GM18507 (cell line): ENCODE data around the gene P2RY11.
A peak's percentile ranks its signal among the peaks of the same experiment; 100 is the strongest.

Experiments used
- DNase-seq: peaks from one replicate; pipeline ENCODE4 v3.0.0; 2011; ENCODE audit warnings: low read depth; ENCODE audit not compliant: insufficient read length; ENCODE audit errors: extremely low spot score
- FAIRE-seq: peaks from 2 replicates; lab custom pipeline; 2011; peaks lifted over from hg19 to GRCh38; lab: Jason Lieb, UNC

P2RY11 gene

GRCh38 chr19:10111405-10111811, at the start of gene P2RY11:
Gene P2RY11, plus strand, starts transcription at chr19:10111693. Its CDS starts 29 bp downstream, at chr19:10111722.
- peak; percentile 88 for FAIRE-seq
- DNase-seq, result no peak

GRCh38 chr19:10061717-10062310, 49.7 kb upstream of the P2RY11 start:
- FAIRE-seq (no peak), DNase-seq (no peak)

- FAIRE-seq (no peak), DNase-seq (no peak)
Observed at GRCh38 chr19:10068205-10068604, 43.3 kb upstream of the P2RY11 start.

GRCh38 chr19:10069046-10069445, 42.4 kb upstream of the P2RY11 start:
- FAIRE-seq, result no peak

GRCh38 chr19:10070730-10071446, 40.6 kb upstream of the P2RY11 start:
- DNase-seq, result no peak
- no peak for FAIRE-seq

More at GRCh38 chr19:10069046-10069445, 42.4 kb upstream of the P2RY11 start:
- DNase-seq, result no peak

DNA sequence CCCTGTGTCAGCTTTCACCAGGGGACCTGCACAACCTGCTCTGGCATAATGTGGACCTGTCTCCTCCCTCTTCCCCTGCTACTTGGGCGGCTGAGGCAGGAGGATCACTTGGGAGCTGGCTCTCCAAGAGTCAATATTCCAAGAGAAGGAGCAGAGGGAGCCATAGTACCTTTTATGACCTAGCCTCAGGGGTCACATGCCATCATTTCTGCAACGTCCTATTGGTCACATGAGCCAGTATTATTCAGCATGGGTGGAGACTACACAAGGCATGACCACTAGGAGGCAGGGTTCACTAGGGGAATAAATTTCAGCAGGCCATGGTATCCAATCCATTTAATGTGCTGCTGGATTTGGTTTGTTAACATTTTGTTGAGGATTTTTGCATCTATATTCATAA, 37.3 kb upstream of the P2RY11 start:
- peak; percentile 58 for FAIRE-seq
- no peak for DNase-seq

- DNase-seq (no peak), FAIRE-seq (no peak)
Observed at GRCh38 chr19:10076535-10076934, 35.0 kb upstream of the P2RY11 start.

- DNase-seq, result no peak
Observed at GRCh38 chr19:10078329-10078728, 33.2 kb upstream of the P2RY11 start.

GRCh38 chr19:10079031-10079453, 32.5 kb upstream of the P2RY11 start:
- FAIRE-seq, result no peak

More at GRCh38 chr19:10078329-10078728, 33.2 kb upstream of the P2RY11 start:
- no peak for FAIRE-seq

DNA sequence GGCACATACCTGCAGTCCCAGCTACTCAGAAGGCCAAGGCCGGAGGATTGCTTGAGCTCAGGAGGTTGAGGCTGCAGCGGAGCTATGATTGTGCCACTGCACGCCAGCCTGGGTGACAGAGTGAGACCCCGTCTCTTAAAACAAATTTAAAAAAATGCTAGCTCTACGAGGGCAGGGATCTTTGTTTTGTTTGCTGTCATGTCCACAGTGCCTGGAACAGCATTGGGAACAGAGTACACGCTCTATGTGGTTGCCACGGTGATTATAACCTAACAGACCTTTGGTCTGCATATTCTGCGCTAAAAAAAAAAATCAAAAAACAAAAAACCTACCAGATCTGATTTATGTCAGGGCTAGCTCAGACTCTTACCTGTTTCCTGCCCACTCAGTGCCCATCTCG, 27.6 kb upstream of the P2RY11 start:
- DNase-seq (no peak), FAIRE-seq (no peak)

More at GRCh38 chr19:10079031-10079453, 32.5 kb upstream of the P2RY11 start:
- DNase-seq, result no peak

- DNase-seq (no peak), FAIRE-seq (no peak)
Observed at GRCh38 chr19:10084803-10085202, 26.7 kb upstream of the P2RY11 start.

DNA sequence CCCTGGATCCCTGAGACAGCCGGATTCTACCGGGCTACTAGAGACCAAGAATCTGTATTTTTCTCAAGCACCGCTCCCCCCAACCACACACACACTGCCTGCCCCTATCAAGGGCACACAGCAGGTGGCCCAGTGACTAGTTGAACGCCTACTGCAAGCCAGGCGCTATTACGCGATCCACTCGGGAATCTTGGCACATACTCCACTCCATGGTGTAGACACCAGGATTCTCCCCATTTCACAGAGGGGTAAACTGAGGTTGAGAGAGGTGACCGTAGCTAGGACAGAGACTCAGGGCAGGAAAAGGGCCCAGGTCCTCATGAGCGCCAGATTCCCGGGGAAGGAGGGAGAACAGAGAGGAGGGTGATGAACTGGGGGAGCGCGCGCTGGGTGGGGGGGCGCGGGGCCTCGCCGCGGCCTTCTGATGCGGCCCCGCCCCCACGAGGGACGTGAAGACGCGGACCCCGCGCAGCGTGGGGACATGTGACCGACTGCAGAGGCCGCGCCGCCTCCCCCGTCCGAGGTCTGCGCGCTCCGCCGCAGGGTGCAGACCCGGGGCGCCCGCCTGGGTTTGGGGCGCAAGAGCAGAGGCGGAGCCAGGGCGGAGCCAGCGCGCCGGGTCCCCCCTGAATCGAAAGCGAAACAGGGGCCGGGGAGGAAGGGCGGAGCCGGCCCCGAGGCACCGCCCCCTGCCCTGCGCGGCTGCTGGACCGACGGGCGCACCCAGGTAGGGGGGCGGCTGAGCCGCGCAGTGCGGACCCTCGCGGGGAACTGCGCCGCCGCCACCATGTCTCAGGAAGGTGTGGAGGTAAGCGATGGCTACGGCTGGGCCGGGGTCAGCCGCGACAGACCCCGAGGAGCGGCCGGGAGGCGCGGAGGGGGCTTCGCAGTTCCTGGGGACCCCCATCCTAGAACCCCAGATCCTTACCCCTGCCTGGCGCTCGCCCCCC, 25.6 kb upstream of the P2RY11 start, which contains the start of gene SHFL:
Gene SHFL (plus strand): TSS at position 677 of the 950 bp plus-strand sequence. CDS start 111 bp downstream, at position 788.
- DNase-seq (peak; percentile 77), FAIRE-seq (peak; percentile 92)

DNA sequence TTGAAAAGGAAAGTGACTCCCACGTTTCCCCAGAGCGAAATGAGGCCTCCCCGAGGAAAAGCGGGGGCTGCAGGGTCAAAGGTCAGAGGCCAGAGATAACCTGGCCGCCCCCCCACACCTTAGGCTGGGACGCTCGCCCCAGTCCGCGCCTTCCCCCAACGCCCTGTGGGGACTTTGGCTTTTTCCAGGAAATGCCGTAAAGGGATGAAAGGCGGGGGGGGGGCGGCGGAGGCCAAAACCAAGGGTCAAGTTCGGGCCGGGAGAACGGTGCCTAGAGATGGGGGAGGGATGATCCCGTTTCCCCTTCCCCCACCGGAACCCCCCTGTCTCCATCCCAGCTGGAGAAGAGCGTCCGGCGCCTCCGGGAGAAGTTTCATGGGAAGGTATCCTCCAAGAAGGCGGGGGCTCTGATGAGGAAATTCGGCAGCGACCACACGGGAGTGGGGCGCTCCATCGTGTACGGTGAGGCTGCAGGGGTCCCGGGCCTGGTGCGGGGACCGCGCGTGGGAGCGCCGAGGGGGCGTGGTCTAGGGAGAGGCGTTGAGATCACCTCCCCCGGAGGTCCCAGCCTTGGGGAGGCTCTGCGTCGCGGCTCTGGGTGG, 24.8 kb upstream of the P2RY11 start:
- FAIRE-seq, result no peak
- DNase-seq, result no peak

- no peak for FAIRE-seq
- no peak for DNase-seq
Observed at GRCh38 chr19:10087296-10088061, 24.0 kb upstream of the P2RY11 start.

DNA sequence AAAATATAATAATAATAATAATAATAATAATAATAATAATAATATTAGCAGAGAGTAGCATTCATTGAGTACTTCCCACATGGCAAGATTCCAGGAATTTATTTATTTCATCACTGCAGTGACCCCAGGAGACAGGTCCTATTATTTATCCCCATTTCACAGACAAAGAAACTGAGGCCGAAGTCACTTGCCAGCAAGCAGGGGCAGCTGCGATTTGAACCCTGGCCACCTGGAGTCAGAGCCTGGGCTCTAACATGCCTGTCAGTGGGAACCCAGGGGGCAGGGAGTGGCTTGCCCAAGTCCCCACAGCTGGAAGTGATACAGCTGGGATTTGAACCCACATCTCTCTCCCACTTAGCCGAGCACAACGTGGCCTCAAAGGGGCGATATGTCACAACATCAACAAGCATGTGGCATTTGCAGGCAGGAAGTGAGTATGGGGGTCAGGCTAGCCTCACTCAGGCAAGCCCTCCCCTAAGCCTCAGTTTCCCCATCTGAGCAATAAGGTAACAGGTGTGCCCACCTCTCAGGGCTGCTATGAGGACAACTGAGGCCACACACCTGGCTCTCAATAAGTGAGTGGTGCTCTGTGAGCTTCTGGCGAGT, 22.4 kb upstream of the P2RY11 start:
- DNase-seq (no peak), FAIRE-seq (no peak)

- FAIRE-seq (no peak), DNase-seq (no peak)
Observed at GRCh38 chr19:10089801-10090375, 21.6 kb upstream of the P2RY11 start.

GRCh38 chr19:10091370-10091687, 20.2 kb upstream of the P2RY11 start:
- FAIRE-seq (no peak), DNase-seq (no peak)
